Hypothalamus (tissue), 51 donors: ENCODE results near the gene LCLAT1.
"Not testable (repeated sequence)": the region's sequence is repeated elsewhere in the genome, so short reads cannot be mapped to it uniquely, and the experiment has no call there.

Experiments
- DNase-seq, 51 donors: peaks; one replicate each; lab custom pipeline; 2025; lab: John Stamatoyannopoulos, UW

LCLAT1 gene

GRCh38 chr2:30628341-30628740 is 181.3 kb downstream of the LCLAT1 start:
- DNase-seq: no peak

GRCh38 chr2:30629866-30630265 is 182.8 kb downstream of the LCLAT1 start:
- DNase-seq: no peak

GRCh38 chr2:30631051-30631671 is 184.1 kb downstream of the LCLAT1 start:
- no peak for DNase-seq

- no peak for DNase-seq
Measured at GRCh38 chr2:30633039-30633438, 186.0 kb downstream of the LCLAT1 start.

- DNase-seq: no peak
Measured at GRCh38 chr2:30636311-30636710, 189.3 kb downstream of the LCLAT1 start.

GRCh38 chr2:30639836-30640235 is 192.8 kb downstream of the LCLAT1 start:
- DNase-seq: no peak

- DNase-seq: no peak
Measured at GRCh38 chr2:30641765-30642345, 194.8 kb downstream of the LCLAT1 start.

GRCh38 chr2:30643013-30643412 is 196.0 kb downstream of the LCLAT1 start:
- DNase-seq: not testable (repeated sequence)

GRCh38 chr2:30643674-30644073 is 196.6 kb downstream of the LCLAT1 start:
- no peak for DNase-seq

GRCh38 chr2:30645081-30645744 is 198.2 kb downstream of the LCLAT1 start:
- DNase-seq: no peak

- DNase-seq: no peak
Measured at GRCh38 chr2:30645745-30646119, 198.7 kb downstream of the LCLAT1 start.

GRCh38 chr2:30647752-30648457 is 200.9 kb downstream of the LCLAT1 start:
- no peak for DNase-seq

GRCh38 chr2:30649278-30649677 is 202.2 kb downstream of the LCLAT1 start:
- DNase-seq: peak in 1 of 51 donors; percentile 67

- DNase-seq: no peak
Measured at GRCh38 chr2:30649828-30650227, 202.8 kb downstream of the LCLAT1 start.

GRCh38 chr2:30652271-30652915 is 205.3 kb downstream of the LCLAT1 start:
- no peak for DNase-seq

GRCh38 chr2:30653847-30654246 is 206.8 kb downstream of the LCLAT1 start:
- DNase-seq: peak in 1 of 51 donors; percentile 8

GRCh38 chr2:30654404-30654803 is 207.4 kb downstream of the LCLAT1 start:
- no peak for DNase-seq

GRCh38 chr2:30655211-30655610 is 208.2 kb downstream of the LCLAT1 start:
- no peak for DNase-seq

GRCh38 chr2:30655660-30656059 is 208.6 kb downstream of the LCLAT1 start:
- no peak for DNase-seq

- DNase-seq: no peak
Measured at GRCh38 chr2:30656079-30656478, 209.0 kb downstream of the LCLAT1 start.
